H1 (cell line): Measurements from ENCODE around the gene ATP2C1.

Source experiments
- CTCF ChIP-seq, 3 experiments: IDR thresholded peaks; 1 replicate in 2 of 3; 2 replicates in 1 of 3; pipeline versions ENCODE4 v1.5.1 to v1.6.1; 2011; ENCODE audit warnings: low read length in 3 of 3, mild to moderate bottlenecking in 3 of 3, inconsistent platforms in 2 of 3, low read depth in 1 of 3, moderate library complexity in 1 of 3; ENCODE audit not compliant: insufficient read depth in 1 of 3; ENCODE audit errors: control extremely low read depth in 1 of 3
- EP300 ChIP-seq, 2 experiments: IDR thresholded peaks; 1 replicate in 1 of 2; 2 replicates in 1 of 2; pipeline ENCODE4 v1.6.1; 2011 to 2012; ENCODE audit warnings: low read depth in 2 of 2, low read length in 2 of 2, mild to moderate bottlenecking in 2 of 2, borderline replicate concordance in 1 of 2, inconsistent platforms in 1 of 2, moderate library complexity in 1 of 2
- SIRT6 ChIP-seq: IDR thresholded peaks from one replicate; pipeline ENCODE4 v1.7.1; 2012; ENCODE audit warnings: low read length, inconsistent platforms
- SP1 ChIP-seq: IDR thresholded peaks from 2 replicates; pipeline ENCODE4 v1.6.1; 2011; ENCODE audit warnings: low read depth, low read length
- TAF1 ChIP-seq: IDR thresholded peaks from 2 replicates; pipeline ENCODE4 v1.6.1; 2011; ENCODE audit warnings: mild to moderate bottlenecking, low read depth, low read length

DNA sequence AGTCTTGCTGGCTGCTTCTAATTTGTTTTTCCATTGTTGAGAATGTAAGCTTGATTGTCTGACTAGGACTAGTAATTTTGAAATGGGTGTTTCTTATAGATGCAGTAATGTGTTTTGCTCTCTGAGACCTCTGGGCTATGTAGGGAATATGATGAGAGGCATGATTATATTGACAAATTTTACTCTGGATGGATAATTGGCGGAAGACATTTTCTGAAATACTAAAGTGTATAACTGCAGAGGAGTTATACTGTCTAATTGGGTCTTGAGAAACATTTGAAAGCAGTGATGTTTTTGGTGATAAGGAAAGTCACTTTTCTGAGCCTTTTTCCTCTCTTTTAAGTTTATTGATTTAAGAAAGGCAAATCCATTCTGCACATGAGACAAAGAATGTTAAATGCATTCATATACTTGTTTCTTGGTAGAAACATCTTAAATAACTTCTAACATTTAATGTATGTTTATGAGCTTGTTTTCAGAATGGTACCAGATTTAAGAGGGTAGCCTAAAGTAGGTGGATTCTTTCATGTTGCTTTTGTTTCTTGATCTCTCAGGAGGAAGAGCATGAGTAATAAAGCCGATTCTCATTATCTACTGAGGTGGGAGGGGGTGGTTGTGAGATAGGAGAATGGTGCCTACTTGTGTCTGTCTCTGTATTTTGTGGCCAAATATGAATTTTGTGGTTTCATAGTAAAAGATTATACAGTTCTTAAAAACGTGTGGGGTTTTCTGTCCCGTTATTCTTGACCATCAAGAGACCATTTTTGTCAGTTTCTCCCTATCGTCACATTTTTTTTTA is 2.0 kb downstream of the ATP2C1 start:
- TF ChIP-seq SIRT6, result no peak
- TF ChIP-seq SP1, result no peak
- no peak for TF ChIP-seq EP300 (IDR thresholded peaks at IDR 0.05; ENCODE audit: borderline replicate concordance in 1 of 2, low read depth in 2 of 2, low read length in 2 of 2)
- no peak for TF ChIP-seq CTCF (IDR thresholded peaks at IDR 0.05; ENCODE audit: control extremely low read depth in 1 of 3, insufficient read depth in 1 of 3, low read depth in 1 of 3, low read length in 3 of 3)
- no peak for TF ChIP-seq TAF1
